Common myeloid progenitor, CD34-positive (primary cell): ENCODE data around the gene FTCD.
A peak's percentile ranks its signal among the peaks of the same experiment; 100 is the strongest.

Experiments
- CTCF ChIA-PET: fragments of 350-600 bp; sonication (Branson Sonifier 250); formaldehyde crosslinking; loops from one replicate; lab custom pipeline; 2021; ENCODE audit warnings: antibody characterized with exemption; lab: Charles Lee
- POLR2A ChIA-PET: fragments of 350-600 bp; sonication (Branson Sonifier 250); formaldehyde crosslinking; loops from one replicate; lab custom pipeline; 2021; ENCODE audit warnings: antibody characterized with exemption; lab: Charles Lee
- DNase-seq, 3 donors: peaks; one replicate each; pipeline versions ENCODE4 v3.0.0 to v3.0.0-alpha.2; 2013
- H3K27ac ChIP-seq, 2 experiments: 1 replicate in 1 of 2; 2 replicates in 1 of 2; pipeline ENCODE4 v1.7.0; 2013; ENCODE audit warnings: inconsistent platforms in 2 of 2, low read length in 2 of 2, mild to moderate bottlenecking in 2 of 2, low read depth in 1 of 2, moderate library complexity in 1 of 2; ENCODE audit not compliant: severe bottlenecking in 2 of 2, insufficient read depth in 1 of 2, poor library complexity in 1 of 2
- H3K27me3 ChIP-seq, 5 experiments: replicated peaks in 2 of 5; 1 replicate in 3 of 5; 2 replicates in 2 of 5; pipeline versions ENCODE4 v1.6.1 to v1.7.0; 2013; ENCODE audit warnings: low read length in 4 of 5, mild to moderate bottlenecking in 2 of 5, moderate library complexity in 2 of 5, inconsistent platforms in 1 of 5; ENCODE audit not compliant: insufficient read depth in 5 of 5, control insufficient read depth in 4 of 5
- H3K36me3 ChIP-seq, 4 experiments: 1 replicate in 2 of 4; 2 replicates in 2 of 4; pipeline versions ENCODE4 v1.6.1 to v1.7.0; 2013; ENCODE audit warnings: low read length in 3 of 4, control low read depth in 1 of 4, mild to moderate bottlenecking in 1 of 4; ENCODE audit not compliant: control insufficient read depth in 4 of 4, insufficient read depth in 4 of 4
- H3K4me1 ChIP-seq, 4 experiments: 1 replicate in 3 of 4; 2 replicates in 1 of 4; pipeline versions ENCODE4 v1.6.1 to v1.7.1; 2013; ENCODE audit warnings: low read length in 3 of 4, mild to moderate bottlenecking in 3 of 4, control low read depth in 1 of 4, inconsistent platforms in 1 of 4, moderate library complexity in 1 of 4; ENCODE audit not compliant: control insufficient read depth in 4 of 4, insufficient read depth in 4 of 4; ENCODE audit errors: control extremely low read depth in 1 of 4
- H3K4me3 ChIP-seq, 7 experiments: 1 replicate in 4 of 7; 2 replicates in 3 of 7; pipeline versions ENCODE4 v1.5.1 to v1.7.0; 2013; ENCODE audit warnings: mild to moderate bottlenecking in 7 of 7, low read length in 6 of 7, moderate library complexity in 6 of 7, inconsistent platforms in 2 of 7, low read depth in 2 of 7, control low read depth in 1 of 7; ENCODE audit not compliant: insufficient read depth in 4 of 7, control insufficient read depth in 1 of 7; ENCODE audit errors: extremely low read depth in 1 of 7
- H3K9me3 ChIP-seq, 5 experiments: 1 replicate in 4 of 5; 2 replicates in 1 of 5; pipeline versions ENCODE4 v1.6.1 to v1.7.1; 2013; ENCODE audit warnings: low read length in 4 of 5, mild to moderate bottlenecking in 2 of 5, inconsistent platforms in 1 of 5, low read depth in 1 of 5, moderate library complexity in 1 of 5; ENCODE audit not compliant: control insufficient read depth in 4 of 5, insufficient read depth in 2 of 5; ENCODE audit errors: control extremely low read depth in 1 of 5
- whole genome bisulfite sequencing: methylation state at CpG from one replicate; pipeline ENCODE4 v1.1.5; 2013; ENCODE audit not compliant: insufficient coverage; 5-methylcytosine and 5-hydroxymethylcytosine counted together

Gene FTCD

DNA sequence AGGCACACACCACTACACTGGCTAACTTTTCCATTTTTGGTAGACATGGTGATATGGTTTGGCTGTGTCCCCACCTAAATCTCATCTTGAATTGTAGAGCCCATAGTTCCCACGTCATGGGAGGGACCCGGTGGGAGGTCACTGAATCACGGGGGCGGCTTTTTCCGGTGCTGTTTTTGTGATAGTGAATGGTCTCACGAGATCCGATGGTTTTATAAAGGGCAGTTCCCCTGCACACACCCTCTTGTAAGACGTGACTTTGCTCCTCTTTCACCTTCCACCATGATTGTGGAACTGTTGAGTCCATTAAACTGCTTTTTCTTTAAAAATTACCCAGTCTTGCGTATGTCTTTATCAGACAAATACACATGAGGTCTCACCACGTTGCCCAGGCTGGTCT is 1.3 kb upstream of the FTCD start:
- peaks cover 0 to 5% (median 0%) of the 10 kb centered on the region in 5 experiments for H3K9me3 ChIP-seq
- no peak overlapping the region for H3K27ac ChIP-seq

DNA sequence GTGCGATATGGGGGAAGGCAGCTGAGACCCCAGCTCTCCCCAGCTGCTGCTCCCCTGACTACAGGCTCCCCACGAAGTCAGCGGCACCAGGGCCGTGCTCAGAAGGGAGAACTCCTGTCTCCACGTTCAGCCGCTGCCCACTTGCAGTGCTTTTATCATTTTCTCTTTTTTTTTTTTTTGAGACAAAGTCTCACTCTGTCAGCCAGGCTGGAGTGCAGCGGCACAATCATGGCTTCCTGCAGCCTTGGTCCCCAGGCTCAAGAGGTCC is 933 bp upstream of the FTCD start:
- ChIA-PET POLR2A (no interaction called here), CTCF (no interaction called here)
- no peak for DNase-seq
- no peaks in the 10 kb centered on the region for H3K27me3 ChIP-seq
- H3K4me1 ChIP-seq, result peaks cover 0 to 10% (median 5%) of the 10 kb centered on the region in 4 experiments
- no peak overlapping the region for H3K27ac ChIP-seq
- peaks cover 0 to 4% (median 0%) of the 10 kb centered on the region in 5 experiments for H3K9me3 ChIP-seq
- peaks cover 0 to 4% (median 1%) of the 10 kb centered on the region in 4 experiments for H3K36me3 ChIP-seq
- 90% methylated on average over 6 of the region's 7 CpGs for WGBS
- H3K4me3 ChIP-seq, result no peak overlapping the region

More for the DNA sequence above, 1.3 kb upstream of the FTCD start:
- Histone ChIP-seq H3K36me3 (peaks cover 0 to 6% (median 1%) of the 10 kb centered on the region in 4 experiments), H3K4me3 (no peak overlapping the region), H3K4me1 (peaks cover 0 to 11% (median 5%) of the 10 kb centered on the region in 4 experiments), H3K27me3 (no peaks in the 10 kb centered on the region)
- 90% methylated on average over 5 of the region's 10 CpGs for WGBS
- ChIA-PET POLR2A (no interaction called here), CTCF (no interaction called here)
- no peak for DNase-seq

GRCh38 chr21:46154955-46155513 is 345 bp downstream of the FTCD start:
- CTCF ChIA-PET, result interaction anchor here (1.0 kb wide), 1 partner anchor 75 kb away, joined by 3 read pairs; no protein-coding TSS in a partner anchor

DNA sequence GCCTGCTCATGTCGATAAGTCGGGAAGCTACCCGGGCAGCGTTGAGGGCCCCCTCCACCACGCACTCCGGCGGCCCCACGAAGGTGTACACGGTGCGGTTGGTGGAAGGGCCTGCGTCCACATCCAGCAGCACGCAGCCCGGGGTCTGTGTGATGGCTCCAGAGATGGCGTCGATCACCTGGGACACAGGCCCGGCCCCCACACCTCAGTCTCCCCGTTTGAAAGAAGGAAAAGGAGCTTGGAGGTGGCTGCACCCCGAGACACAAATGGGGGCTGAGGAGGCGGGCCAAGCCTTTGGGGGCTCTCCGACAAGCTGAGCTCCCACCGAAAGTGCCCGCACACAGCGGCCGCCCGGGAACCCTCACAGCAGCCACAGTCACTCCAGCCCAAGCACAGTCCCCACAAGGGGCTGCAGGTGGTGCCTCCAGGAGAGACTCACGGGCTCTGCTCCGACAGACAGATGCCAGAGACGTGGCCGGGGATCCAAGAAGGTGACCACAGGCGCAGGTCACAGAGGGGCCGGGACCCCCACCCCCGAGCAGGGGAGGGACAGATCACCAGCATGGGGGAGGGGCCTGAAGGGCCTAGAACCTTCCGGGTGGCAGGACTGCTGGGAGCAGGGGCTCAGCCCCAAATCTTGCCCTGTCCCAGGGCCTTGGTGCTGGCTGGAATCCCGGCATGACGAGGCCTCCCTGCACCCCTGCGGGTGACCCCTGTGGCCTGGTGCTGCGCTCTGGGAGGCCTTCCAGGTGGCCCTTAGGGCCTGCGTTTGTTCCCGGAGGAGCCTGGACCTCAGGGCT is 1.0 kb downstream of the FTCD start:
- no peaks in the 10 kb centered on the region for H3K9me3 ChIP-seq
- POLR2A ChIA-PET, result no interaction called here
- H3K4me3 ChIP-seq, result no peak overlapping the region
- peaks cover 0 to 3% (median 0%) of the 10 kb centered on the region in 4 experiments for H3K36me3 ChIP-seq
- WGBS, result 95% methylated on average over 36 of the region's 39 CpGs
- CTCF ChIA-PET, result interaction anchor here (1.2 kb wide), 1 partner anchor 89 kb away, joined by 3 read pairs; no protein-coding TSS in a partner anchor
- no peaks in the 10 kb centered on the region for H3K27me3 ChIP-seq
- no peak overlapping the region for H3K27ac ChIP-seq
- no peak for DNase-seq
- peaks cover 0 to 9% (median 5%) of the 10 kb centered on the region in 4 experiments for H3K4me1 ChIP-seq

More at GRCh38 chr21:46154955-46155513, 345 bp downstream of the FTCD start:
- H3K36me3 ChIP-seq, result peaks cover 0 to 3% (median 0%) of the 10 kb centered on the region in 4 experiments
- peaks cover 0 to 9% (median 5%) of the 10 kb centered on the region in 4 experiments for H3K4me1 ChIP-seq
- WGBS, result 94% methylated on average over 16 of the region's 16 CpGs
- no peak for DNase-seq
- POLR2A ChIA-PET, result no interaction called here
- H3K27ac ChIP-seq, result no peak overlapping the region
- H3K9me3 ChIP-seq, result no peaks in the 10 kb centered on the region
- H3K4me3 ChIP-seq, result no peak overlapping the region
- H3K27me3 ChIP-seq, result no peaks in the 10 kb centered on the region

- Histone ChIP-seq H3K9me3 (no peaks in the 10 kb centered on the region), H3K27ac (peak overlapping the region in 1 of 2 experiments; percentile 54), H3K4me1 (peaks cover 0 to 9% (median 5%) of the 10 kb centered on the region in 4 experiments), H3K36me3 (peaks cover 0 to 3% (median 0%) of the 10 kb centered on the region in 4 experiments), H3K27me3 (no peaks in the 10 kb centered on the region), H3K4me3 (peak overlapping the region in 2 of 7 experiments; percentile 19 to 50)
- peak; percentile 36 to 63 (median 62) for DNase-seq
- CTCF ChIA-PET, result interaction anchor here (0.6 to 2.6 kb wide), 10 partner anchors 10 to 100 kb away, joined by 3 to 13 read pairs (median 3); no protein-coding TSS in a partner anchor
- POLR2A ChIA-PET, result no interaction called here
- WGBS, result 45% methylated on average over 22 of the region's 33 CpGs
These were observed 1.9 kb downstream of the FTCD start for GRCh38 chr21:46153247-46154154.

- Histone ChIP-seq H3K4me1 (peaks cover 0 to 9% (median 5%) of the 10 kb centered on the region in 4 experiments), H3K27ac (peak overlapping the region in 1 of 2 experiments; percentile 54), H3K9me3 (no peaks in the 10 kb centered on the region), H3K27me3 (no peaks in the 10 kb centered on the region), H3K36me3 (no peaks in the 10 kb centered on the region), H3K4me3 (peak overlapping the region in 3 of 7 experiments; percentile 4 to 50 (median 19))
- DNase-seq, result no peak
- WGBS, result 51% methylated on average over 15 of the region's 18 CpGs
- CTCF ChIA-PET, result interaction anchor here (0.8 to 2.6 kb wide), 8 partner anchors 10 to 100 kb away, joined by 3 to 13 read pairs (median 4); no protein-coding TSS in a partner anchor
- POLR2A ChIA-PET, result no interaction called here
These were observed 2.5 kb downstream of the FTCD start for GRCh38 chr21:46152927-46153246.
